HEK293 (cell line): Measurements from ENCODE around the gene SLC27A3.
A peak's percentile ranks its signal among the peaks of the same experiment; 100 is the strongest.

ENCODE experiments used
- BCL11B ChIP-seq: fragments of 450-650 bp; formaldehyde crosslinking; IDR thresholded peaks from 2 replicates; pipeline ENCODE4 v1.5.1; 2016; ENCODE audit warnings: low read depth, missing biosample characterization, missing genetic modification characterization
- EGR2 ChIP-seq: fragments of 450-650 bp; formaldehyde crosslinking; IDR thresholded peaks from 2 replicates; pipeline ENCODE4 v1.5.1; 2016; ENCODE audit warnings: low read depth, missing biosample characterization, missing genetic modification characterization
- GFI1B ChIP-seq: fragments of 450-650 bp; formaldehyde crosslinking; IDR thresholded peaks from 2 replicates; pipeline ENCODE4 v1.5.1; 2016; ENCODE audit warnings: missing biosample characterization, missing genetic modification characterization
- GLI4 ChIP-seq: fragments of 450-650 bp; formaldehyde crosslinking; IDR thresholded peaks from 2 replicates; pipeline ENCODE4 v1.5.1; 2016; ENCODE audit warnings: missing biosample characterization, missing genetic modification characterization
- KLF17 ChIP-seq: fragments of 450-650 bp; formaldehyde crosslinking; IDR thresholded peaks from 2 replicates; pipeline ENCODE4 v1.5.1; 2016; ENCODE audit warnings: missing biosample characterization, missing genetic modification characterization
- KLF9 ChIP-seq: fragments of 450-650 bp; formaldehyde crosslinking; IDR thresholded peaks from 2 replicates; pipeline ENCODE4 v1.5.1; 2016; ENCODE audit warnings: missing biosample characterization, missing genetic modification characterization, low read depth
- PRDM1 ChIP-seq: fragments of 450-650 bp; formaldehyde crosslinking; IDR thresholded peaks from 2 replicates; pipeline ENCODE4; 2016; ENCODE audit warnings: missing biosample characterization, missing genetic modification characterization
- PRDM4 ChIP-seq: fragments of 450-650 bp; formaldehyde crosslinking; IDR thresholded peaks from 2 replicates; pipeline ENCODE4 v1.5.1; 2017; ENCODE audit warnings: missing biosample characterization, missing genetic modification characterization
- PRDM6 ChIP-seq: fragments of 450-650 bp; formaldehyde crosslinking; IDR thresholded peaks from 2 replicates; pipeline ENCODE4 v1.5.1; 2017; ENCODE audit warnings: missing biosample characterization, missing genetic modification characterization
- SP2 ChIP-seq: fragments of 450-650 bp; formaldehyde crosslinking; IDR thresholded peaks from 2 replicates; pipeline ENCODE4 v1.5.1; 2016; ENCODE audit warnings: missing biosample characterization, missing genetic modification characterization
- YY2 ChIP-seq: fragments of 450-650 bp; formaldehyde crosslinking; IDR thresholded peaks from 2 replicates; pipeline ENCODE4 v1.5.1; 2016; ENCODE audit warnings: missing biosample characterization, missing genetic modification characterization
- ZBTB1 ChIP-seq: fragments of 450-650 bp; formaldehyde crosslinking; IDR thresholded peaks from 2 replicates; pipeline ENCODE4 v1.5.1; 2016; ENCODE audit warnings: missing biosample characterization, missing genetic modification characterization
- ZBTB17 ChIP-seq: fragments of 450-650 bp; formaldehyde crosslinking; IDR thresholded peaks from 2 replicates; pipeline ENCODE4 v1.5.1; 2016; ENCODE audit warnings: missing biosample characterization, missing genetic modification characterization
- ZBTB6 ChIP-seq: fragments of 450-650 bp; formaldehyde crosslinking; IDR thresholded peaks from 2 replicates; pipeline ENCODE4 v1.5.1; 2017; ENCODE audit warnings: missing biosample characterization, missing genetic modification characterization
- ZNF121 ChIP-seq: fragments of 450-650 bp; formaldehyde crosslinking; IDR thresholded peaks from 2 replicates; pipeline ENCODE4 v1.5.1; 2016; ENCODE audit warnings: missing biosample characterization, missing genetic modification characterization
- ZNF155 ChIP-seq: fragments of 450-650 bp; formaldehyde crosslinking; IDR thresholded peaks from 2 replicates; pipeline ENCODE4 v1.5.1; 2016; ENCODE audit warnings: missing biosample characterization, missing genetic modification characterization
- ZNF175 ChIP-seq: fragments of 450-650 bp; formaldehyde crosslinking; IDR thresholded peaks from 2 replicates; pipeline ENCODE4 v1.5.1; 2016; ENCODE audit warnings: missing biosample characterization, missing genetic modification characterization
- ZNF223 ChIP-seq: fragments of 450-650 bp; formaldehyde crosslinking; IDR thresholded peaks from 2 replicates; pipeline ENCODE4 v1.5.1; 2016; ENCODE audit warnings: missing biosample characterization, missing genetic modification characterization
- ZNF23 ChIP-seq: fragments of 450-650 bp; formaldehyde crosslinking; IDR thresholded peaks from 2 replicates; pipeline ENCODE4 v1.5.1; 2016; ENCODE audit warnings: missing biosample characterization, missing genetic modification characterization, borderline replicate concordance
- ZNF266 ChIP-seq: fragments of 450-650 bp; formaldehyde crosslinking; IDR thresholded peaks from 2 replicates; pipeline ENCODE4 v1.5.1; 2016; ENCODE audit warnings: missing biosample characterization, missing genetic modification characterization, low read depth
- ZNF350 ChIP-seq: fragments of 450-650 bp; formaldehyde crosslinking; IDR thresholded peaks from 2 replicates; pipeline ENCODE4 v1.5.0; 2017; ENCODE audit warnings: missing biosample characterization, mild to moderate bottlenecking, missing genetic modification characterization
- ZNF354C ChIP-seq: fragments of 450-650 bp; formaldehyde crosslinking; IDR thresholded peaks from 2 replicates; pipeline ENCODE4 v1.5.1; 2016; ENCODE audit warnings: missing biosample characterization, missing genetic modification characterization, low read depth, borderline replicate concordance
- ZNF37A ChIP-seq: fragments of 450-650 bp; IDR thresholded peaks from 2 replicates; pipeline ENCODE4 v1.5.1; 2018; ENCODE audit warnings: missing biosample characterization, missing genetic modification characterization
- ZNF473 ChIP-seq: fragments of 450-650 bp; formaldehyde crosslinking; IDR thresholded peaks from 2 replicates; pipeline ENCODE4 v1.5.1; 2017; ENCODE audit warnings: missing biosample characterization, missing genetic modification characterization
- ZNF571 ChIP-seq: fragments of 450-650 bp; formaldehyde crosslinking; IDR thresholded peaks from 2 replicates; pipeline ENCODE4 v1.5.0; 2017; ENCODE audit warnings: missing biosample characterization, missing genetic modification characterization
- ZNF585B ChIP-seq: fragments of 450-650 bp; formaldehyde crosslinking; IDR thresholded peaks from 2 replicates; pipeline ENCODE4 v1.5.1; 2016; ENCODE audit warnings: missing biosample characterization, missing genetic modification characterization
- ZNF639 ChIP-seq: fragments of 450-650 bp; formaldehyde crosslinking; IDR thresholded peaks from 2 replicates; pipeline ENCODE4 v1.5.1; 2016; ENCODE audit warnings: missing biosample characterization, missing genetic modification characterization
- ZNF654 ChIP-seq: fragments of 450-650 bp; formaldehyde crosslinking; IDR thresholded peaks from 2 replicates; pipeline ENCODE4 v1.5.1; 2016; ENCODE audit warnings: low read depth, missing biosample characterization, missing genetic modification characterization
- ZNF704 ChIP-seq: fragments of 450-650 bp; formaldehyde crosslinking; IDR thresholded peaks from 2 replicates; pipeline ENCODE4 v1.5.1; 2016; ENCODE audit warnings: missing biosample characterization, missing genetic modification characterization
- ZNF707 ChIP-seq: fragments of 450-650 bp; formaldehyde crosslinking; IDR thresholded peaks from 2 replicates; pipeline ENCODE4 v1.5.1; 2016; ENCODE audit warnings: missing biosample characterization, missing genetic modification characterization
- ZNF776 ChIP-seq: fragments of 450-650 bp; formaldehyde crosslinking; IDR thresholded peaks from 2 replicates; pipeline ENCODE4 v1.5.0; 2017; ENCODE audit warnings: missing biosample characterization, missing genetic modification characterization, borderline replicate concordance

SLC27A3 gene

GRCh38 chr1:153727463-153728304, 47.5 kb upstream of the SLC27A3 start, which contains the start of gene INTS3 (continued):
- TF ChIP-seq KLF9 (tag by site-specific recombination) (0 out of 2 replicates have a peak, but pooled peaks have one; percentile 14), ZNF121 (no peak), EGR2 (tag by site-specific recombination) (peak; percentile 64), ZNF654 (tag by site-specific recombination) (no peak), YY2 (no peak), ZNF266 (tag by site-specific recombination) (no peak), GLI4 (tag by site-specific recombination) (0 out of 2 replicates have a peak, but pooled peaks have one; percentile 0), PRDM6 (no peak), ZNF155 (no peak), SP2 (tag by site-specific recombination) (peak; percentile 99), ZNF704 (no peak), ZNF175 (tag by site-specific recombination) (no peak), KLF17 (no peak), PRDM4 (tag by site-specific recombination) (no peak), ZBTB6 (tag by site-specific recombination) (no peak), BCL11B (tag by site-specific recombination) (no peak), ZNF354C (tag by site-specific recombination) (no peak), ZBTB1 (tag by site-specific recombination) (no peak), ZNF707 (tag by site-specific recombination) (no peak), ZNF23 (tag by site-specific recombination) (no peak), ZNF776 (tag by site-specific recombination) (no peak), ZNF585B (tag by site-specific recombination) (no peak), GFI1B (tag by site-specific recombination) (no peak), ZNF223 (tag by site-specific recombination) (no peak), ZNF473 (no peak), ZNF350 (tag by site-specific recombination) (no peak), ZNF37A (tag by site-specific recombination) (no peak), ZBTB17 (tag by site-specific recombination) (no peak), PRDM1 (tag by site-specific recombination) (no peak), ZNF639 (tag by site-specific recombination) (0 out of 2 replicates have a peak, but pooled peaks have one; percentile 21), ZNF571 (tag by site-specific recombination) (no peak)
